Caco-2 (cell line): Measurements from ENCODE around the gene TECR. TPM values are rescaled to one million over a fixed set of nuclear protein-coding genes. Genes with fewer than 3 reads are reported as not detected.

Experiments
- BruUV-seq: library from RNA; stranded (reverse); fragments of 400-500 nt; replicated peaks from 2 replicates; lab custom pipeline; 2021; lab: Mats Ljungman, UMichigan
- CTCF ChIA-PET: fragments of 300-600 bp; sonication (Branson Sonifier 250); formaldehyde crosslinking; loops from one replicate; lab custom pipeline; 2022; ENCODE audit warnings: antibody characterized with exemption; lab: Charles Lee
- POLR2A ChIA-PET: fragments of 300-600 bp; sonication (Branson Sonifier 250); formaldehyde crosslinking; loops from one replicate; lab custom pipeline; 2022; ENCODE audit warnings: antibody characterized with exemption; lab: Charles Lee
- DNase-seq, 2 experiments: peaks; one replicate each; pipeline versions ENCODE4 v3.0.0 to v3.0.0-alpha.2; 2020 to 2022
- H3K27me3 ChIP-seq: replicated peaks from 2 replicates; pipeline ENCODE4 v1.6.0; 2011; ENCODE audit warnings: low read length; ENCODE audit not compliant: control insufficient read depth, insufficient read depth
- H3K36me3 ChIP-seq: 2 replicates; pipeline ENCODE4 v1.5.1; 2011; ENCODE audit warnings: low read length; ENCODE audit not compliant: control insufficient read depth, insufficient read depth
- H3K4me1 ChIP-seq: fragments of 250-450 bp; sonication (Bioruptor Pico); 2 replicates; pipeline ENCODE4 v1.5.1; 2020; ENCODE audit warnings: mild to moderate bottlenecking
- H3K4me3 ChIP-seq: 2 replicates; pipeline ENCODE4 v1.5.1; 2011; ENCODE audit warnings: low read depth, mild to moderate bottlenecking, control low read depth, low read length
- H3K9me3 ChIP-seq: fragments of 250-450 bp; sonication (Bioruptor Pico); 2 replicates; pipeline ENCODE4 v1.5.1; 2020; ENCODE audit warnings: mild to moderate bottlenecking, moderate library complexity
- H3K27ac Mint-ChIP-seq: one replicate; pipeline ENCODE4 v1.8.0; 2022; ENCODE audit warnings: mixed read lengths; ENCODE audit not compliant: unreplicated experiment
- H3K27me3 Mint-ChIP-seq: one replicate; pipeline ENCODE4 v1.8.0; 2022; ENCODE audit warnings: mixed read lengths; ENCODE audit not compliant: insufficient read depth, unreplicated experiment
- H3K36me3 Mint-ChIP-seq: one replicate; pipeline ENCODE4 v1.8.0; 2022; ENCODE audit warnings: mild to moderate bottlenecking, mixed read lengths; ENCODE audit not compliant: insufficient read depth, unreplicated experiment
- H3K4me1 Mint-ChIP-seq: one replicate; pipeline ENCODE4 v1.8.0; 2022; ENCODE audit warnings: low read depth, mixed read lengths; ENCODE audit not compliant: unreplicated experiment
- H3K4me3 Mint-ChIP-seq: one replicate; pipeline ENCODE4 v1.8.0; 2022; ENCODE audit warnings: mild to moderate bottlenecking, moderate library complexity, mixed read lengths; ENCODE audit not compliant: unreplicated experiment
- H3K9me3 Mint-ChIP-seq: one replicate; pipeline ENCODE4 v1.8.0; 2022; ENCODE audit warnings: mixed read lengths; ENCODE audit not compliant: unreplicated experiment
- intact Hi-C: fragments of 100-400 bp; cut with micrococcal nuclease; formaldehyde crosslinking; loops from one replicate; pipeline ENCODE4 v1.10.0; 2022; ENCODE audit not compliant: unreplicated experiment
- total RNA-seq: library from RNA; stranded (reverse); gene quantifications from 2 replicates; pipeline ENCODE4 v1.2.3, GENCODE V29; 2022
- TF ChIP-seq, protein P1 (sequence below), 2 experiments: fragments of 200-600 bp in 1 of 2; IDR thresholded peaks; 1 replicate in 1 of 2; 2 replicates in 1 of 2; pipeline versions ENCODE4 v1.5.1 to v1.8.0; 2011 to 2022; ENCODE audit warnings: antibody characterized with exemption in 1 of 2, control low read depth in 1 of 2, inconsistent platforms in 1 of 2, low read depth in 1 of 2, low read length in 1 of 2, mild to moderate bottlenecking in 1 of 2, moderate library complexity in 1 of 2; ENCODE audit not compliant: insufficient read depth in 1 of 2, severe bottlenecking in 1 of 2, unreplicated experiment in 1 of 2

Gene TECR
- total RNA-seq, 1 experiment from 2014 or later = 300 TPM

DNA sequence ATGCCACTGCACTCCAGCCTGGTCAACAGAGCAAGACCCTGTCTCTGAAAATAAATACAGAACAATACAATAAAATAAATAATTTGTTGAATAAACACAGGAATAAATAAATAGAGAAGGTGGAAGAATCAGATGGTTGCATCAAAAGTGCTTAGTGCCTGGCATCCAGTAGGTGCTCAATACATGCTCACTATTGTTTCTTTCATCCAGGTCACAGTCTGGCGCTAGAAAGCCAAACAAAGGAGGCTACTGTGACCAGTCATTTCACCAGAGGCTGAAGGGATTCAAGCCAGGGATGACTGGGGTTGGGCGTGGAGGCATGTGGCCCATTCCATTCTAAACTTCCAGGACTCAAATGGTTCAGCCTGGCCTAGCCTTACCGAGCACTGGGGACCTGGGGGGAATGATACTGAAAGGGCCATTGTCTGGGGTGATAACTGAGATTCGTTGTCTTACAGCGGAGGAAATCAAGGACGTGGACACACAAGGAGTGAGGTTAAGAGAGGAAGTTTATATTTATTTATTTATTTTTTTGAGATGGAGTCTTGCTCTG is 46.1 kb downstream of the TECR start:
- Histone ChIP-seq H3K4me1 (no peaks in the 10 kb centered on the region), H3K4me3 (no peak overlapping the region), H3K27me3 (no peaks in the 10 kb centered on the region), H3K36me3 (no peaks in the 10 kb centered on the region), H3K9me3 (no peaks in the 10 kb centered on the region)
- Mint-ChIP-seq H3K4me3 (no peak overlapping the region), H3K27ac (no peak overlapping the region), H3K27me3 (no peaks in the 10 kb centered on the region), H3K9me3 (no peaks in the 10 kb centered on the region), H3K36me3 (peaks cover 8% of the 10 kb centered on the region), H3K4me1 (no peaks in the 10 kb centered on the region)
- no peak for DNase-seq
- POLR2A ChIA-PET = no interaction called here
- TF ChIP-seq, protein P1, sequence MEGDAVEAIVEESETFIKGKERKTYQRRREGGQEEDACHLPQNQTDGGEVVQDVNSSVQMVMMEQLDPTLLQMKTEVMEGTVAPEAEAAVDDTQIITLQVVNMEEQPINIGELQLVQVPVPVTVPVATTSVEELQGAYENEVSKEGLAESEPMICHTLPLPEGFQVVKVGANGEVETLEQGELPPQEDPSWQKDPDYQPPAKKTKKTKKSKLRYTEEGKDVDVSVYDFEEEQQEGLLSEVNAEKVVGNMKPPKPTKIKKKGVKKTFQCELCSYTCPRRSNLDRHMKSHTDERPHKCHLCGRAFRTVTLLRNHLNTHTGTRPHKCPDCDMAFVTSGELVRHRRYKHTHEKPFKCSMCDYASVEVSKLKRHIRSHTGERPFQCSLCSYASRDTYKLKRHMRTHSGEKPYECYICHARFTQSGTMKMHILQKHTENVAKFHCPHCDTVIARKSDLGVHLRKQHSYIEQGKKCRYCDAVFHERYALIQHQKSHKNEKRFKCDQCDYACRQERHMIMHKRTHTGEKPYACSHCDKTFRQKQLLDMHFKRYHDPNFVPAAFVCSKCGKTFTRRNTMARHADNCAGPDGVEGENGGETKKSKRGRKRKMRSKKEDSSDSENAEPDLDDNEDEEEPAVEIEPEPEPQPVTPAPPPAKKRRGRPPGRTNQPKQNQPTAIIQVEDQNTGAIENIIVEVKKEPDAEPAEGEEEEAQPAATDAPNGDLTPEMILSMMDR (IDR thresholded peaks at IDR 0.05; ENCODE audit: insufficient read depth in 1 of 2, low read depth in 1 of 2, low read length in 1 of 2, severe bottlenecking in 1 of 2, unreplicated experiment in 1 of 2) = no peak
- BruUV-seq = no TSS peak
- intact Hi-C loops = loop anchor here (10.0 kb wide), 1 partner anchor 209 kb away; no protein-coding TSS in a partner anchor
- CTCF ChIA-PET = no interaction called here

DNA sequence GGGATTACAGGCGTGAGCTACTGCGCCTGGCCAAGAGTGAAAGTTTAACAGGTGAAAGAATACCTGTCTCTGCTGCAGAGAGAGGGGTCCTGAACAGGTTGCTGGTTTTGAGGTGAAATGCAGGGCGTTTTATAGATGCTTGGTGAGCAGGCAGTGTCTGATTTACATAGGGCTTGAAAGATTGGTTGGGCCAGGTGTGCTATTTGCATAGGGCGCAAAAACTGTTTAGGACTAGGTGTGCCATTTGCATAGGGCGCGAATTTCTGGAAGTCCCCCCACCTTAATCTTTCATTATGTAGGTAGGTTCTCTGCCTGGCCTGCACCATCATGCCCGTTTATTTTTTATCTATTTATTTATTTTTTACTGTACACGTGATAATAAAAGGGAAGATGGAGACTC is 47.0 kb downstream of the TECR start:
- no peak overlapping the region for H3K27ac Mint-ChIP-seq
- H3K4me1 Mint-ChIP-seq = no peaks in the 10 kb centered on the region
- POLR2A ChIA-PET = no interaction called here
- no peaks in the 10 kb centered on the region for H3K9me3 Mint-ChIP-seq
- Histone ChIP-seq H3K4me1 (no peaks in the 10 kb centered on the region), H3K9me3 (no peaks in the 10 kb centered on the region), H3K4me3 (no peak overlapping the region), H3K27me3 (no peaks in the 10 kb centered on the region), H3K36me3 (no peaks in the 10 kb centered on the region)
- intact Hi-C loops = loop anchor here (10.0 kb wide), 1 partner anchor 208 kb away; no protein-coding TSS in a partner anchor
- peaks cover 7% of the 10 kb centered on the region for H3K36me3 Mint-ChIP-seq
- no peak overlapping the region for H3K4me3 Mint-ChIP-seq
- BruUV-seq = no TSS peak
- H3K27me3 Mint-ChIP-seq = no peaks in the 10 kb centered on the region
- DNase-seq = no peak
- CTCF ChIA-PET = no interaction called here
- TF ChIP-seq, protein P1 (IDR thresholded peaks at IDR 0.05; ENCODE audit: insufficient read depth in 1 of 2, low read depth in 1 of 2, low read length in 1 of 2, severe bottlenecking in 1 of 2, unreplicated experiment in 1 of 2) = no peak

DNA sequence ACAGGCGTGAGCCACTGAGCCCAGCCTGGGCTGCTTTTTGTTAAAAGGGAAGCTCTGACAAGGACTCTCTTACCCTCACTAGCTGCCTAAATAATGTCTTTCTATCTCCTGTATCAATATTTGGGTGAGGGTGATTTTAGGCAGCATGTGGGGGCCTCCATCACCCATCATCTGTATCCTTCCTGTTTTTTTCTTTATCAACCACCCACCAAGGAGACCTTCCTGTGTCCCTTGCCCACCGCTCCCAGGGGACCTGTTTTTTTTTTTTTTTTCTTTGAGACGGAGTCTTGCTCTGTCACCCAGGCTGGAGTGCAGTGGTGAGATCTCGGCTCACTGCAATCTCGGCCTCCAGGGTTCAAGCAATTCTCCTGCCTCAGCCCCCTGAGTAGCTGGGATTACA is 47.9 kb downstream of the TECR start:
- no peaks in the 10 kb centered on the region for H3K36me3 Mint-ChIP-seq
- TF ChIP-seq, protein P1 (IDR thresholded peaks at IDR 0.05; ENCODE audit: insufficient read depth in 1 of 2, low read depth in 1 of 2, low read length in 1 of 2, severe bottlenecking in 1 of 2, unreplicated experiment in 1 of 2) = no peak
- DNase-seq = no peak
- intact Hi-C loops = loop anchor here (10.0 kb wide), 1 partner anchor 208 kb away; no protein-coding TSS in a partner anchor
- H3K4me3 Mint-ChIP-seq = no peak overlapping the region
- ChIA-PET POLR2A (no interaction called here), CTCF (no interaction called here)
- no TSS peak for BruUV-seq
- H3K9me3 Mint-ChIP-seq = no peaks in the 10 kb centered on the region
- no peak overlapping the region for H3K27ac Mint-ChIP-seq
- Histone ChIP-seq H3K27me3 (no peaks in the 10 kb centered on the region), H3K4me3 (no peak overlapping the region), H3K9me3 (no peaks in the 10 kb centered on the region), H3K4me1 (no peaks in the 10 kb centered on the region), H3K36me3 (no peaks in the 10 kb centered on the region)
- no peaks in the 10 kb centered on the region for H3K4me1 Mint-ChIP-seq
- H3K27me3 Mint-ChIP-seq = no peaks in the 10 kb centered on the region
